Stomach smooth muscle (tissue), 2 donors: Measurements from ENCODE around the gene SPINT2.

Experiments used
- H3K27ac ChIP-seq: one replicate; pipeline ENCODE4 v1.7.0; 2013; ENCODE audit warnings: mild to moderate bottlenecking, low read length, inconsistent platforms
- H3K27me3 ChIP-seq, 2 donors: one replicate each; pipeline ENCODE4 v1.7.0; 2013; ENCODE audit warnings: low read length in 2 of 2; ENCODE audit not compliant: insufficient read depth in 2 of 2, control insufficient read depth in 1 of 2
- H3K36me3 ChIP-seq, 2 donors: one replicate each; pipeline ENCODE4 v1.7.0; 2013; ENCODE audit warnings: low read length in 2 of 2; ENCODE audit not compliant: control insufficient read depth in 2 of 2, insufficient read depth in 2 of 2
- H3K4me1 ChIP-seq: one replicate; pipeline ENCODE4 v1.7.0; 2013; ENCODE audit warnings: low read length; ENCODE audit not compliant: control insufficient read depth, insufficient read depth
- H3K4me3 ChIP-seq, 2 donors: one replicate each; pipeline ENCODE4 v1.7.0; 2013; ENCODE audit warnings: low read length in 2 of 2
- H3K9ac ChIP-seq, 2 donors: one replicate each; pipeline ENCODE4 v1.7.0; 2013; ENCODE audit warnings: low read length in 2 of 2, mild to moderate bottlenecking in 1 of 2
- H3K9me3 ChIP-seq, 2 donors: one replicate each; pipeline ENCODE4 v1.7.0; 2013; ENCODE audit warnings: low read length in 2 of 2; ENCODE audit not compliant: control insufficient read depth in 2 of 2
- donor health status: healthy.
- donor health status: Pancreatic carcinoma.

SPINT2 gene

GRCh38 chr19:38303517-38304351 is 39.4 kb downstream of the SPINT2 start, which contains the start of gene C19orf33:
Gene C19orf33 (plus strand): TSS chr19:38304251. CDS start chr19:38304262, 11 bp downstream.
- H3K27me3 ChIP-seq: no peaks in the 10 kb centered on the region
- no peaks in the 10 kb centered on the region for H3K4me1 ChIP-seq
- peaks cover 5 to 18% of the 10 kb centered on the region in 2 donors for H3K36me3 ChIP-seq
- no peak within 1 kb of the TSS for H3K9ac ChIP-seq
- H3K9me3 ChIP-seq: no peaks in the 10 kb centered on the region
- H3K4me3 ChIP-seq: no peak within 1 kb of the TSS
- H3K27ac ChIP-seq: no peak within 1 kb of the TSS

- H3K4me3 ChIP-seq: no peak overlapping the region
- H3K27ac ChIP-seq: no peak overlapping the region
- H3K9ac ChIP-seq: no peak overlapping the region
- H3K9me3 ChIP-seq: no peaks in the 10 kb centered on the region
- no peaks in the 10 kb centered on the region for H3K27me3 ChIP-seq
- peaks cover 5 to 18% of the 10 kb centered on the region in 2 donors for H3K36me3 ChIP-seq
- H3K4me1 ChIP-seq: no peaks in the 10 kb centered on the region
These were observed 40.0 kb downstream of the SPINT2 start for GRCh38 chr19:38304352-38304865.

- no peak overlapping the region for H3K9ac ChIP-seq
- no peak overlapping the region for H3K4me3 ChIP-seq
- no peak overlapping the region for H3K27ac ChIP-seq
- peaks cover 5 to 18% of the 10 kb centered on the region in 2 donors for H3K36me3 ChIP-seq
- H3K9me3 ChIP-seq: no peaks in the 10 kb centered on the region
- H3K4me1 ChIP-seq: no peaks in the 10 kb centered on the region
- no peaks in the 10 kb centered on the region for H3K27me3 ChIP-seq
These were observed 40.6 kb downstream of the SPINT2 start for GRCh38 chr19:38304866-38305429.

- Histone ChIP-seq H3K4me3 (no peak overlapping the region), H3K9me3 (no peaks in the 10 kb centered on the region), H3K9ac (no peak overlapping the region), H3K27me3 (no peaks in the 10 kb centered on the region), H3K36me3 (peaks cover 5 to 18% of the 10 kb centered on the region in 2 donors), H3K4me1 (no peaks in the 10 kb centered on the region), H3K27ac (no peak overlapping the region)
These were observed 41.9 kb downstream of the SPINT2 start for GRCh38 chr19:38306236-38306635.

- no peaks in the 10 kb centered on the region for H3K27me3 ChIP-seq
These were observed 42.7 kb downstream of the SPINT2 start for GRCh38 chr19:38307076-38307475.

GRCh38 chr19:38307597-38307996 is 43.2 kb downstream of the SPINT2 start:
- Histone ChIP-seq H3K9ac (no peak overlapping the region), H3K36me3 (peaks cover 5 to 18% of the 10 kb centered on the region in 2 donors), H3K4me1 (no peaks in the 10 kb centered on the region), H3K4me3 (no peak overlapping the region), H3K9me3 (no peaks in the 10 kb centered on the region), H3K27me3 (no peaks in the 10 kb centered on the region), H3K27ac (no peak overlapping the region)

More at GRCh38 chr19:38307076-38307475, 42.7 kb downstream of the SPINT2 start:
- H3K4me3 ChIP-seq: no peak overlapping the region
- no peaks in the 10 kb centered on the region for H3K4me1 ChIP-seq
- H3K36me3 ChIP-seq: peaks cover 5 to 18% of the 10 kb centered on the region in 2 donors
- no peaks in the 10 kb centered on the region for H3K9me3 ChIP-seq
- H3K9ac ChIP-seq: no peak overlapping the region
- no peak overlapping the region for H3K27ac ChIP-seq

GRCh38 chr19:38308006-38308766 is 43.8 kb downstream of the SPINT2 start:
- H3K36me3 ChIP-seq: peaks cover 5 to 18% of the 10 kb centered on the region in 2 donors
- no peaks in the 10 kb centered on the region for H3K27me3 ChIP-seq

GRCh38 chr19:38308926-38309614 is 44.7 kb downstream of the SPINT2 start:
- H3K9ac ChIP-seq: no peak overlapping the region
- H3K36me3 ChIP-seq: peaks cover 5 to 18% of the 10 kb centered on the region in 2 donors

More at GRCh38 chr19:38308006-38308766, 43.8 kb downstream of the SPINT2 start:
- no peaks in the 10 kb centered on the region for H3K4me1 ChIP-seq
- H3K4me3 ChIP-seq: no peak overlapping the region
- no peak overlapping the region for H3K9ac ChIP-seq
- no peak overlapping the region for H3K27ac ChIP-seq
- no peaks in the 10 kb centered on the region for H3K9me3 ChIP-seq

GRCh38 chr19:38309615-38310278 is 45.4 kb downstream of the SPINT2 start:
- Histone ChIP-seq H3K4me1 (no peaks in the 10 kb centered on the region), H3K9ac (no peak overlapping the region), H3K36me3 (peaks cover 5 to 18% of the 10 kb centered on the region in 2 donors), H3K9me3 (no peaks in the 10 kb centered on the region), H3K27me3 (no peaks in the 10 kb centered on the region), H3K27ac (no peak overlapping the region), H3K4me3 (no peak overlapping the region)

More at GRCh38 chr19:38308926-38309614, 44.7 kb downstream of the SPINT2 start:
- Histone ChIP-seq H3K27ac (no peak overlapping the region), H3K4me3 (no peak overlapping the region), H3K9me3 (no peaks in the 10 kb centered on the region), H3K4me1 (no peaks in the 10 kb centered on the region), H3K27me3 (no peaks in the 10 kb centered on the region)
